HCT116 (cell line): ENCODE measurements around the gene GRIA1. TPM values are rescaled to one million over a fixed set of nuclear protein-coding genes. Genes with fewer than 3 reads are reported as not detected.

Source experiments
- ATAC-seq: fragments of 200-7000 bp; cut with Tn5 transposase; 2 replicates; pipeline ENCODE4 v1.9.1; 2020; ENCODE audit warnings: mild to moderate bottlenecking, moderate library complexity
- BruUV-seq: library from RNA; stranded (reverse); fragments of 400-500 nt; replicated peaks from 2 replicates; lab custom pipeline; 2021; lab: Mats Ljungman, UMichigan
- CTCF ChIA-PET: fragments of 300-600 bp; sonication (Branson Sonifier 250); formaldehyde crosslinking; loops from one replicate; lab custom pipeline; 2021; ENCODE audit warnings: antibody characterized with exemption; lab: Charles Lee
- POLR2A ChIA-PET: fragments of 300-600, 350-600 bp; sonication (Branson Sonifier 250); formaldehyde crosslinking; loops from one replicate; lab custom pipeline; 2021; ENCODE audit warnings: antibody characterized with exemption; lab: Charles Lee
- RAD21 ChIA-PET, 2 experiments: fragments of 300-600 bp; sonication (Branson Sonifier 250); formaldehyde crosslinking; loops; one replicate each; lab custom pipeline; 2023; ENCODE audit warnings: low total read pairs in 2 of 2; ENCODE audit not compliant: uncharacterized antibody in 2 of 2, unreplicated experiment in 2 of 2, low non-redundant PET in 1 of 2; lab: Charles Lee
- DNase-seq: peaks from one replicate; pipeline ENCODE4 v3.0.0-alpha.2; 2010; ENCODE audit warnings: low read depth, low spot score
- H2AFZ ChIP-seq: fragments of 200-600 bp; shearing (Covaris generic), sonication (generic); 2 replicates; pipeline ENCODE4 v1.6.1; 2017; ENCODE audit warnings: low read depth, mixed run types, mixed read lengths, antibody characterized with exemption, low read length; ENCODE audit not compliant: poor library complexity, severe bottlenecking
- H3K27ac ChIP-seq: 2 replicates; pipeline ENCODE4 v1.5.1; 2012; ENCODE audit warnings: low read depth, low read length
- H3K27me3 ChIP-seq: fragments of 200-600 bp; sonication (generic); 2 replicates; pipeline ENCODE4 v1.6.1; 2016; ENCODE audit warnings: mixed run types, low read length, mixed read lengths; ENCODE audit not compliant: insufficient read depth
- H3K36me3 ChIP-seq, 2 experiments: fragments of 200-500 bp in 1 of 2; fragments of 200-600 bp in 1 of 2; sonication (Bioruptor generic) in 1 of 2; sonication (generic) in 1 of 2; 2 replicates each; pipeline versions ENCODE4 v1.5.1 to v1.6.1; 2014 to 2016; ENCODE audit warnings: low read length in 2 of 2, inconsistent platforms in 1 of 2, mixed read lengths in 1 of 2, mixed run types in 1 of 2; ENCODE audit not compliant: insufficient read depth in 2 of 2, control insufficient read depth in 1 of 2
- H3K4me1 ChIP-seq, 2 experiments: fragments of 200-600 bp in 1 of 2; sonication (generic) in 1 of 2; 2 replicates each; pipeline versions ENCODE4 v1.5.1 to v1.6.1; 2012 to 2017; ENCODE audit warnings: low read length in 2 of 2, inconsistent platforms in 1 of 2, mild to moderate bottlenecking in 1 of 2, mixed read lengths in 1 of 2, mixed run types in 1 of 2, moderate library complexity in 1 of 2; ENCODE audit not compliant: insufficient read depth in 2 of 2, control insufficient read depth in 1 of 2
- H3K4me2 ChIP-seq: fragments of 200-600 bp; sonication (generic); 2 replicates; pipeline ENCODE4 v1.6.1; 2017; ENCODE audit warnings: mixed run types, low read length, mixed read lengths
- H3K4me3 ChIP-seq, 2 experiments: fragments of 200-600 bp in 1 of 2; sonication (generic) in 1 of 2; replicated peaks in 1 of 2; 2 replicates each; pipeline ENCODE4 v1.5.1; 2011 to 2016; ENCODE audit warnings: low read length in 2 of 2, control low read depth in 1 of 2, low read depth in 1 of 2, mild to moderate bottlenecking in 1 of 2, mixed read lengths in 1 of 2, mixed run types in 1 of 2
- H3K79me2 ChIP-seq: fragments of 200-600 bp; sonication (generic); 2 replicates; pipeline ENCODE4 v1.6.1; 2017; ENCODE audit warnings: mild to moderate bottlenecking, mixed run types, low read length, moderate library complexity, mixed read lengths; ENCODE audit not compliant: insufficient read depth
- H3K9ac ChIP-seq: fragments of 200-600 bp; sonication (generic); 2 replicates; pipeline ENCODE4 v1.6.1; 2016; ENCODE audit warnings: low read length, mixed read lengths
- H3K9me2 ChIP-seq: fragments of 200-600 bp; sonication (generic), shearing (Covaris generic); 2 replicates; pipeline ENCODE4 v1.6.1; 2017; ENCODE audit warnings: mixed run types, mild to moderate bottlenecking, moderate library complexity; ENCODE audit not compliant: insufficient read depth
- H3K9me3 ChIP-seq, 2 experiments: fragments of 200-500 bp in 1 of 2; fragments of 200-600 bp in 1 of 2; sonication (Bioruptor generic) in 1 of 2; sonication (generic) in 1 of 2; 2 replicates each; pipeline ENCODE4 v1.6.1; 2014 to 2017; ENCODE audit warnings: low read length in 2 of 2, mixed read lengths in 2 of 2, inconsistent platforms in 1 of 2, low read depth in 1 of 2, mild to moderate bottlenecking in 1 of 2, mixed run types in 1 of 2, moderate library complexity in 1 of 2; ENCODE audit not compliant: control insufficient read depth in 1 of 2, insufficient read depth in 1 of 2
- H4K20me1 ChIP-seq: fragments of 200-600 bp; sonication (generic), shearing (Covaris generic); 2 replicates; pipeline ENCODE4 v1.6.1; 2017; ENCODE audit warnings: mixed run types, mild to moderate bottlenecking, moderate library complexity; ENCODE audit not compliant: insufficient read depth
- ATF3 ChIP-seq: IDR thresholded peaks from 2 replicates; pipeline ENCODE4 v1.6.1; 2012
- CBX3 ChIP-seq: IDR thresholded peaks from 2 replicates; pipeline ENCODE4 v1.6.1; 2012; ENCODE audit warnings: low read depth
- CEBPB ChIP-seq: IDR thresholded peaks from 2 replicates; pipeline ENCODE4 v1.6.1; 2012; ENCODE audit warnings: low read depth
- EGR1 ChIP-seq: IDR thresholded peaks from 2 replicates; pipeline ENCODE4 v1.6.1; 2012; ENCODE audit warnings: low read depth
- ELF1 ChIP-seq: IDR thresholded peaks from 2 replicates; pipeline ENCODE4 v1.6.1; 2012; ENCODE audit warnings: low read depth, borderline replicate concordance
- EZH2 ChIP-seq: fragments of 200-600 bp; sonication (generic); IDR thresholded peaks from 2 replicates; pipeline ENCODE4 v1.6.1; 2017; ENCODE audit warnings: antibody characterized with exemption, mixed run types
- EZH2phosphoT487 ChIP-seq: fragments of 200-600 bp; IDR thresholded peaks from 2 replicates; pipeline ENCODE4 v1.6.1; 2018; ENCODE audit warnings: antibody characterized with exemption, borderline replicate concordance
- FOSL1 ChIP-seq: IDR thresholded peaks from 2 replicates; pipeline ENCODE4 v1.6.1; 2012; ENCODE audit warnings: low read depth
- JUND ChIP-seq: IDR thresholded peaks from 2 replicates; pipeline ENCODE4 v1.6.1; 2012
- MAX ChIP-seq: IDR thresholded peaks from 2 replicates; pipeline ENCODE4 v1.6.1; 2012
- POLR2AphosphoS5 ChIP-seq: IDR thresholded peaks from 2 replicates; pipeline ENCODE4 v1.6.1; 2011; ENCODE audit warnings: mild to moderate bottlenecking, low read depth, low read length, moderate library complexity
- SP1 ChIP-seq: IDR thresholded peaks from 2 replicates; pipeline ENCODE4 v1.6.1; 2012; ENCODE audit warnings: low read depth
- TCF7L2 ChIP-seq: IDR thresholded peaks from 2 replicates; pipeline ENCODE4 v1.7.0; 2011; ENCODE audit warnings: borderline replicate concordance, inconsistent platforms; ENCODE audit not compliant: insufficient read depth, insufficient read length; ENCODE audit errors: extremely low read depth
- YY1 ChIP-seq: IDR thresholded peaks from 2 replicates; pipeline ENCODE4 v1.6.1; 2011; ENCODE audit warnings: low read length, low read depth, moderate library complexity, mild to moderate bottlenecking; ENCODE audit not compliant: insufficient replicate concordance; ENCODE audit errors: extremely low read depth
- ZBTB33 ChIP-seq: IDR thresholded peaks from 2 replicates; pipeline ENCODE4 v1.6.1; 2011; ENCODE audit warnings: mild to moderate bottlenecking, low read length, moderate library complexity; ENCODE audit not compliant: insufficient replicate concordance; ENCODE audit errors: extremely low read depth
- ZFX ChIP-seq: fragments of 450-650 bp; IDR thresholded peaks from 2 replicates; pipeline ENCODE4 v1.6.1; 2017
- ZNF274 ChIP-seq: fragments of 200-500 bp; sonication (Bioruptor generic); IDR thresholded peaks from 2 replicates; pipeline ENCODE4 v1.6.1; 2014; ENCODE audit warnings: mild to moderate bottlenecking, low read depth, low read length, inconsistent platforms
- intact Hi-C: fragments of 100-400 bp; cut with micrococcal nuclease; formaldehyde crosslinking; loops from 2 replicates; pipeline ENCODE4 v1.10.0; 2022
- total RNA-seq: library from RNA; stranded (reverse); gene quantifications from one replicate; pipeline ENCODE4 v1.2.1, GENCODE V29; 2021; ENCODE audit not compliant: unreplicated experiment

Gene GRIA1
- total RNA-seq, 1 experiment from 2014 or later = not detected

- Histone ChIP-seq H3K27ac (no peak overlapping the region), H3K79me2 (no peaks in the 10 kb centered on the region), H3K36me3 (no peaks in the 10 kb centered on the region), H3K9ac (no peak overlapping the region), H3K4me3 (no peak overlapping the region), H3K9me2 (no peaks in the 10 kb centered on the region), H3K4me2 (no peak overlapping the region), H3K9me3 (no peaks in the 10 kb centered on the region), H3K27me3 (peaks cover 7% of the 10 kb centered on the region), H3K4me1 (no peaks in the 10 kb centered on the region), H4K20me1 (no peaks in the 10 kb centered on the region), H2AFZ (no peak overlapping the region)
- no TSS peak for BruUV-seq
- intact Hi-C loops = no loop called here
- DNase-seq = no peak
- ATAC-seq = no peak
- ChIA-PET RAD21 (no interaction called here), POLR2A (no interaction called here), CTCF (no interaction called here)
- TF ChIP-seq SP1 (no peak), EGR1 (no peak), ZFX (no peak), MAX (no peak)
Observed at GRCh38 chr5:153749960-153750359, 259.5 kb downstream of the GRIA1 start.

GRCh38 chr5:153751251-153751650, 260.8 kb downstream of the GRIA1 start:
- ChIA-PET CTCF (no interaction called here), RAD21 (no interaction called here), POLR2A (no interaction called here)
- BruUV-seq = no TSS peak
- H3K9me3 ChIP-seq = no peaks in the 10 kb centered on the region
- no peak overlapping the region for H3K27ac ChIP-seq
- H3K9me2 ChIP-seq = no peaks in the 10 kb centered on the region
- H3K9ac ChIP-seq = no peak overlapping the region
- no peak for ATAC-seq
- H3K4me2 ChIP-seq = no peak overlapping the region
- no peak overlapping the region for H3K4me3 ChIP-seq
- no peak overlapping the region for H2AFZ ChIP-seq
- intact Hi-C loops = no loop called here
- H3K4me1 ChIP-seq = no peaks in the 10 kb centered on the region
- no peaks in the 10 kb centered on the region for H4K20me1 ChIP-seq
- DNase-seq = no peak
- H3K36me3 ChIP-seq = no peaks in the 10 kb centered on the region
- no peaks in the 10 kb centered on the region for H3K79me2 ChIP-seq
- peaks cover 7% of the 10 kb centered on the region for H3K27me3 ChIP-seq
- no peak for TF ChIP-seq FOSL1
- TF ChIP-seq EZH2phosphoT487 = no peak
- no peak for TF ChIP-seq EGR1
- no peak for TF ChIP-seq JUND
- TF ChIP-seq YY1 = no peak
- no peak for TF ChIP-seq CEBPB
- no peak for TF ChIP-seq ELF1
- no peak for TF ChIP-seq POLR2AphosphoS5
- no peak for TF ChIP-seq ZBTB33
- TF ChIP-seq SP1 = no peak
- TF ChIP-seq CBX3 = no peak
- TF ChIP-seq ZNF274 = no peak
- no peak for TF ChIP-seq EZH2
- TF ChIP-seq ATF3 = no peak
- TF ChIP-seq TCF7L2 = no peak
